Stomach smooth muscle (tissue), 2 donors: ENCODE data around the gene SPATA32.
A peak's percentile ranks its signal among the peaks of the same experiment; 100 is the strongest.

Experiments
- H3K27ac ChIP-seq: one replicate; pipeline ENCODE4 v1.7.0; 2013; ENCODE audit warnings: mild to moderate bottlenecking, low read length, inconsistent platforms
- H3K27me3 ChIP-seq, 2 donors: one replicate each; pipeline ENCODE4 v1.7.0; 2013; ENCODE audit warnings: low read length in 2 of 2; ENCODE audit not compliant: insufficient read depth in 2 of 2, control insufficient read depth in 1 of 2
- H3K36me3 ChIP-seq, 2 donors: one replicate each; pipeline ENCODE4 v1.7.0; 2013; ENCODE audit warnings: low read length in 2 of 2; ENCODE audit not compliant: control insufficient read depth in 2 of 2, insufficient read depth in 2 of 2
- H3K4me1 ChIP-seq: one replicate; pipeline ENCODE4 v1.7.0; 2013; ENCODE audit warnings: low read length; ENCODE audit not compliant: control insufficient read depth, insufficient read depth
- H3K4me3 ChIP-seq, 2 donors: one replicate each; pipeline ENCODE4 v1.7.0; 2013; ENCODE audit warnings: low read length in 2 of 2
- H3K9ac ChIP-seq, 2 donors: one replicate each; pipeline ENCODE4 v1.7.0; 2013; ENCODE audit warnings: low read length in 2 of 2, mild to moderate bottlenecking in 1 of 2
- H3K9me3 ChIP-seq, 2 donors: one replicate each; pipeline ENCODE4 v1.7.0; 2013; ENCODE audit warnings: low read length in 2 of 2; ENCODE audit not compliant: control insufficient read depth in 2 of 2
- donor health status: healthy.
- donor health status: Pancreatic carcinoma.

The SPATA32 gene

DNA sequence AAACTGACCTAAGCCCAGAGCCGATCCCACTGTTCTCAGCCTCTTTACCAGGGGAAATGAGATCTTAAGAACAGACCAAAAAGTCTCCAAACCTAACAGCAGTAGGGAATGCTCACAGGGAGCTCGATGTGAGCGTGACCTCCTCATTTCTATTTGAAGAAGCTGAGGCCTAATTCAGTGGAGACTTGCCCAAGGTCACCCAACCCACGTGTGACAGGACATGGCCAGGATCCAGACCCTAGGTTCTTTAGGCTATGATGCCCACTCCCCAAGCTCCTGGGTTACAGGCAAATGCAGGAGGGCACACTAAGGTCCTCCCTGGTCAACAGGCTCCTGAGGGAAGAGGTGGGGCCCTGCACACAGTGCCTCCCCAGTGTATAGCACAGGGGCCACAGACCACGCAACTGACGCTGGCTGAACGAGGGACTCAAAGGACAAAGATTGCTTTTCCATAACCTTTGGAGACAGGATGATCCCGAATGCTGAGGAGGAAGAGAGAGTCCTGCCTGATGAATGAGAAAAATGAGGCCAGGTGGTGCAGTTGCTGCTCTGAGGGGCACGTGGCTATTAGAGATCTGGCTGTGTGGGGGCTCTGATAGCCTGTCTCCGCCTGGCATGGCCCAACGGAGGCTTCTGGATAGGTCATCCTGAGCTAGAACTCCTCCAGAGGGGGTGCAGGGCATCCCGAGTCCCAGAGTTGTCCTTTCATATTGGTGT lies 31.0 kb upstream of the SPATA32 start:
- Histone ChIP-seq H3K36me3 (peaks cover 10 to 11% of the 10 kb centered on the region in 2 donors), H3K9me3 (no peaks in the 10 kb centered on the region), H3K9ac (peak overlapping the region; percentile 62 to 68), H3K27ac (peak overlapping the region; percentile 96), H3K27me3 (no peaks in the 10 kb centered on the region), H3K4me1 (peaks cover 95% of the 10 kb centered on the region), H3K4me3 (peak overlapping the region; percentile 6 to 47)

GRCh38 chr17:45291171-45291805 lies 29.4 kb upstream of the SPATA32 start:
- H3K4me3 ChIP-seq, result peak overlapping the region in 1 of 2 donors; percentile 44
- peak overlapping the region; percentile 6 to 65 for H3K9ac ChIP-seq
- H3K36me3 ChIP-seq, result peaks cover 18 to 23% of the 10 kb centered on the region in 2 donors
- H3K27ac ChIP-seq, result peak overlapping the region; percentile 96
- no peaks in the 10 kb centered on the region for H3K9me3 ChIP-seq
- H3K4me1 ChIP-seq, result peaks cover 100% of the 10 kb centered on the region
- H3K27me3 ChIP-seq, result no peaks in the 10 kb centered on the region

GRCh38 chr17:45290269-45290765 lies 28.4 kb upstream of the SPATA32 start:
- peaks cover 96% of the 10 kb centered on the region for H3K4me1 ChIP-seq
- no peaks in the 10 kb centered on the region for H3K27me3 ChIP-seq
- H3K9ac ChIP-seq, result peak overlapping the region; percentile 36 to 65
- peak overlapping the region in 1 of 2 donors; percentile 44 for H3K4me3 ChIP-seq
- H3K36me3 ChIP-seq, result peaks cover 21 to 25% of the 10 kb centered on the region in 2 donors
- peak overlapping the region; percentile 96 for H3K27ac ChIP-seq
- no peaks in the 10 kb centered on the region for H3K9me3 ChIP-seq

- Histone ChIP-seq H3K27ac (peak overlapping the region; percentile 96), H3K4me1 (peaks cover 96% of the 10 kb centered on the region), H3K27me3 (no peaks in the 10 kb centered on the region), H3K4me3 (peak overlapping the region in 1 of 2 donors; percentile 29), H3K36me3 (peaks cover 25 to 28% of the 10 kb centered on the region in 2 donors), H3K9me3 (no peaks in the 10 kb centered on the region), H3K9ac (peak overlapping the region; percentile 58 to 65)
These were observed 27.7 kb upstream of the SPATA32 start for GRCh38 chr17:45289301-45290268.

GRCh38 chr17:45288825-45289224 lies 26.9 kb upstream of the SPATA32 start:
- Histone ChIP-seq H3K4me3 (no peak overlapping the region), H3K27me3 (no peaks in the 10 kb centered on the region), H3K27ac (peak overlapping the region; percentile 96), H3K36me3 (peaks cover 30 to 36% of the 10 kb centered on the region in 2 donors), H3K9me3 (no peaks in the 10 kb centered on the region), H3K9ac (peak overlapping the region; percentile 58 to 65), H3K4me1 (peaks cover 96% of the 10 kb centered on the region)

- Histone ChIP-seq H3K27ac (peak overlapping the region; percentile 96), H3K4me3 (peak overlapping the region in 1 of 2 donors; percentile 15), H3K4me1 (peaks cover 96% of the 10 kb centered on the region), H3K9ac (peak overlapping the region; percentile 47 to 65), H3K36me3 (peaks cover 37 to 40% of the 10 kb centered on the region in 2 donors), H3K9me3 (no peaks in the 10 kb centered on the region), H3K27me3 (no peaks in the 10 kb centered on the region)
These were observed 25.9 kb upstream of the SPATA32 start for GRCh38 chr17:45287526-45288500.

DNA sequence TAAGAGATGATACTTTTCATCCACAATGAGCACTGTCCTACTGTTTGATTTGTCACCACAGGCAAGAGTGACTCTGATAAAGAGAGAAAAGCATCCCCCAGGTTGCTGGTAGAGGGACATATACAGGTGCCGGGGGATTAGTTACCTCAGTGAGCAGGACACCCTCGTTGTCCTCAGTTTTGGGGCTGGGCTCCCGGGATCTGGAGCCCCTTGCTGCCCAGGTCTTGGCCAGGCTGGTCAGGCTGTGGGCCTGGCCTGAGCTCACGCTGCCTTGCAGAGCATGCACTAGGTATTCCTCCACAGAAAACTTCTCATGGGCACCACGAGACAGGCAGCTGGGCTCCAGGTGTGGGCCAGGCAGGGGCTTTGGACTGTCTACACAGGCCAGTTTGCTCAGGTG lies 24.4 kb upstream of the SPATA32 start:
- Histone ChIP-seq H3K36me3 (peaks cover 37 to 40% of the 10 kb centered on the region in 2 donors), H3K9ac (peak overlapping the region in 1 of 2 donors; percentile 12), H3K4me3 (no peak overlapping the region), H3K9me3 (no peaks in the 10 kb centered on the region), H3K4me1 (peaks cover 88% of the 10 kb centered on the region), H3K27me3 (no peaks in the 10 kb centered on the region), H3K27ac (peak overlapping the region; percentile 96)

- Histone ChIP-seq H3K4me1 (peaks cover 74% of the 10 kb centered on the region), H3K36me3 (peaks cover 32 to 34% of the 10 kb centered on the region in 2 donors), H3K9ac (peak overlapping the region; percentile 4 to 60), H3K9me3 (no peaks in the 10 kb centered on the region), H3K27ac (peak overlapping the region; percentile 96), H3K27me3 (no peaks in the 10 kb centered on the region), H3K4me3 (no peak overlapping the region)
These were observed 22.6 kb upstream of the SPATA32 start for GRCh38 chr17:45284176-45285140.

DNA sequence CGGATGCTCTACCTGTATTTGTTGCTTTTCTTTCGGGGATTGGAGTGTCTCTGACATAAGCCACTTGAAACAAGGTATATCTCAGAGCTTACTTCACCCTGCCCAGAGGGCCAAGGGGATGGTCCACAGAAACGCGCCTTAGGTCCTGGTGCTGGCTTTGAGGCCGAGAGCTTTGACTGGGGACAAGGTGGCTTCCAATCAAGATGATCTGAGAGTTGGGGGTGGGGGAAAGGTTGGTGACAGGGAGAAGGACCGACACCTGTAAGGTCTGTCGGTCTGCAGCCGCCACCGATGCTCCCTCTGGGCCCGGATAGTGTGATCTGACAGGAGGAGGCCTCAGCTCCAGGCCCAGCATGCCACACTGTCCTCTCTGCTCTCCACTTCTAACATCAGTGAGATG lies 21.8 kb upstream of the SPATA32 start:
- Histone ChIP-seq H3K4me3 (no peak overlapping the region), H3K36me3 (peaks cover 32 to 34% of the 10 kb centered on the region in 2 donors), H3K9ac (peak overlapping the region; percentile 4 to 60), H3K27ac (peak overlapping the region; percentile 96), H3K9me3 (no peaks in the 10 kb centered on the region), H3K4me1 (peaks cover 69% of the 10 kb centered on the region), H3K27me3 (no peaks in the 10 kb centered on the region)
